Esophagus squamous epithelium (tissue), 4 donors: ENCODE data around the gene CIB2.

ENCODE experiments used
- POLR2A ChIP-seq, 4 donors: fragments of 450-650 bp; IDR thresholded peaks; one replicate each; pipeline ENCODE4 v1.6.1; 2017; ENCODE audit warnings: antibody characterized with exemption in 4 of 4, mild to moderate bottlenecking in 4 of 4, moderate library complexity in 3 of 4
- TF ChIP-seq, protein P1 (sequence below), 6 experiments: fragments of 450-650 bp in 4 of 6; fragments of 200-600 bp in 2 of 6; sonication (generic) in 2 of 6; IDR thresholded peaks; one replicate each; pipeline ENCODE4 v1.5.1; 2016 to 2019; ENCODE audit warnings: antibody characterized with exemption in 6 of 6, mild to moderate bottlenecking in 4 of 6, moderate library complexity in 4 of 6

- TF ChIP-seq, protein P1, sequence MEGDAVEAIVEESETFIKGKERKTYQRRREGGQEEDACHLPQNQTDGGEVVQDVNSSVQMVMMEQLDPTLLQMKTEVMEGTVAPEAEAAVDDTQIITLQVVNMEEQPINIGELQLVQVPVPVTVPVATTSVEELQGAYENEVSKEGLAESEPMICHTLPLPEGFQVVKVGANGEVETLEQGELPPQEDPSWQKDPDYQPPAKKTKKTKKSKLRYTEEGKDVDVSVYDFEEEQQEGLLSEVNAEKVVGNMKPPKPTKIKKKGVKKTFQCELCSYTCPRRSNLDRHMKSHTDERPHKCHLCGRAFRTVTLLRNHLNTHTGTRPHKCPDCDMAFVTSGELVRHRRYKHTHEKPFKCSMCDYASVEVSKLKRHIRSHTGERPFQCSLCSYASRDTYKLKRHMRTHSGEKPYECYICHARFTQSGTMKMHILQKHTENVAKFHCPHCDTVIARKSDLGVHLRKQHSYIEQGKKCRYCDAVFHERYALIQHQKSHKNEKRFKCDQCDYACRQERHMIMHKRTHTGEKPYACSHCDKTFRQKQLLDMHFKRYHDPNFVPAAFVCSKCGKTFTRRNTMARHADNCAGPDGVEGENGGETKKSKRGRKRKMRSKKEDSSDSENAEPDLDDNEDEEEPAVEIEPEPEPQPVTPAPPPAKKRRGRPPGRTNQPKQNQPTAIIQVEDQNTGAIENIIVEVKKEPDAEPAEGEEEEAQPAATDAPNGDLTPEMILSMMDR (IDR thresholded peaks at IDR 0.05) = no peak
- TF ChIP-seq POLR2A (IDR thresholded peaks at IDR 0.05) = no peak
These were observed 33.0 kb downstream of the CIB2 start for GRCh38 chr15:78098131-78098755.
